Urinary bladder (tissue), 4 donors: ENCODE measurements around the gene ANKRD18B. TPM values are rescaled to one million over a fixed set of nuclear protein-coding genes. Genes with fewer than 3 reads are reported as not detected.
A peak's percentile ranks its signal among the peaks of the same experiment; 100 is the strongest.
"Not testable (repeated sequence)": the region's sequence is repeated elsewhere in the genome, so short reads cannot be mapped to it uniquely, and the experiment has no call there.

Source experiments
- DNase-seq: peaks from one replicate; pipeline ENCODE4 v3.0.0-alpha.2; 2015; ENCODE audit errors: extremely low spot score
- H3K27ac ChIP-seq: one replicate; pipeline ENCODE4 v1.5.1; 2013; ENCODE audit warnings: low read depth, mild to moderate bottlenecking, moderate library complexity
- H3K36me3 ChIP-seq: one replicate; pipeline ENCODE4 v1.6.1; 2013; ENCODE audit warnings: mild to moderate bottlenecking, moderate library complexity; ENCODE audit not compliant: insufficient read depth
- H3K4me1 ChIP-seq: one replicate; pipeline ENCODE4 v1.6.1; 2013; ENCODE audit warnings: mild to moderate bottlenecking, moderate library complexity; ENCODE audit not compliant: insufficient read depth
- H3K4me3 ChIP-seq: one replicate; pipeline ENCODE4 v1.5.1; 2013; ENCODE audit warnings: low read depth, low read length
- WGBS: extraction: QIAGEN DNeasy Blood & Tissue Kit; methylation state at CpG from one replicate; pipeline ENCODE4 v1.1.7; 2013; 5-methylcytosine and 5-hydroxymethylcytosine counted together
- polyA plus RNA-seq: library from polyadenylated mRNA; stranded (reverse); fragments of 200-250 nt; gene quantifications from one replicate; pipeline ENCODE4 v1.2.3, GENCODE V29; 2013
- small RNA-seq: library from RNA; depleted of rRNA; stranded (forward); fragments of <200 nt; gene quantifications from one replicate; pipeline ENCODE3, GENCODE V24; 2014
- total RNA-seq: library from RNA; depleted of rRNA; stranded (reverse); fragments of >200 nt; gene quantifications from one replicate; pipeline ENCODE4 v1.2.3, GENCODE V29; 2014
- donor health status: healthy with polysubstance abuse.
- donor health status: healthy.

ANKRD18B gene
- total and polyA plus RNA-seq, 2 donors, result 0.43 to 7.1 TPM

- H3K4me3 ChIP-seq, H3K36me3 ChIP-seq, H3K4me1 ChIP-seq, DNase-seq, H3K27ac ChIP-seq: not testable (repeated sequence)
- WGBS, result 26% methylated on average over 3 of the region's 3 CpGs
Observed at GRCh38 chr9:33604249-33604648, 80.2 kb downstream of the ANKRD18B start.

- not testable (repeated sequence) for H3K4me1 ChIP-seq, DNase-seq, H3K27ac ChIP-seq, H3K4me3 ChIP-seq, H3K36me3 ChIP-seq
- WGBS, result 27% methylated on average over 4 of the region's 4 CpGs
Observed at GRCh38 chr9:33604936-33605335, 80.9 kb downstream of the ANKRD18B start.

- no peak for DNase-seq
- 84% methylated on average over 1 of the region's 1 CpG for WGBS
- no peaks in the 10 kb centered on the region for H3K36me3 ChIP-seq
- no peaks in the 10 kb centered on the region for H3K4me1 ChIP-seq
- H3K4me3 ChIP-seq, result no peak overlapping the region
- H3K27ac ChIP-seq, result no peak overlapping the region
Observed at GRCh38 chr9:33611358-33611757, 87.3 kb downstream of the ANKRD18B start.

- H3K27ac ChIP-seq, DNase-seq, H3K4me1 ChIP-seq, H3K36me3 ChIP-seq, H3K4me3 ChIP-seq: not testable (repeated sequence)
- WGBS, result 39% methylated on average over 2 of the region's 2 CpGs
Observed at GRCh38 chr9:33612410-33612809, 88.4 kb downstream of the ANKRD18B start.

- DNase-seq, result no peak
- WGBS, result 93% methylated on average over 7 of the region's 7 CpGs
- no peaks in the 10 kb centered on the region for H3K4me1 ChIP-seq
Observed at GRCh38 chr9:33614001-33614687, 90.1 kb downstream of the ANKRD18B start.

GRCh38 chr9:33618370-33618769 is 94.3 kb downstream of the ANKRD18B start:
- not testable (repeated sequence) for H3K4me1 ChIP-seq, DNase-seq, H3K4me3 ChIP-seq, H3K36me3 ChIP-seq, H3K27ac ChIP-seq
- 95% methylated on average over 9 of the region's 9 CpGs for WGBS

More at GRCh38 chr9:33614001-33614687, 90.1 kb downstream of the ANKRD18B start:
- Histone ChIP-seq H3K4me3 (no peak overlapping the region), H3K27ac (no peak overlapping the region), H3K36me3 (no peaks in the 10 kb centered on the region)

GRCh38 chr9:33619666-33620404 is 95.8 kb downstream of the ANKRD18B start:
- 43% methylated on average over 3 of the region's 3 CpGs for WGBS
- Histone ChIP-seq H3K36me3 (no peaks in the 10 kb centered on the region), H3K4me1 (no peaks in the 10 kb centered on the region), H3K27ac (no peak overlapping the region), H3K4me3 (no peak overlapping the region)
- DNase-seq, result no peak

- WGBS, result 39% methylated on average over 10 of the region's 10 CpGs
- DNase-seq, result peak; percentile 79
- peak overlapping the region; percentile 38 for H3K27ac ChIP-seq
- no peak overlapping the region for H3K4me3 ChIP-seq
- H3K4me1 ChIP-seq, result no peaks in the 10 kb centered on the region
- no peaks in the 10 kb centered on the region for H3K36me3 ChIP-seq
Observed at GRCh38 chr9:33620738-33621439, 96.8 kb downstream of the ANKRD18B start.

Small RNAs within 50 kb of the gene (small RNA-seq; reads per million reads assigned to genes)
- gene AL139008.1 (not detected), gene PRSS3P4 (not detected)

Other genes with a start within 250 kb of the ANKRD18B start
- 24.1 TPM for gene NFX1, start 233.7 kb upstream of the ANKRD18B start, total RNA-seq
- gene NFX1, start 233.7 kb upstream of the ANKRD18B start, polyA plus RNA-seq, result 21.9 TPM
- gene AQP7, start 121.7 kb upstream of the ANKRD18B start, total RNA-seq, result 1.9 TPM
- gene AQP7, start 121.7 kb upstream of the ANKRD18B start, polyA plus RNA-seq, result 8.7 TPM
- gene AQP3, start 76.7 kb upstream of the ANKRD18B start, total RNA-seq, result 27.1 TPM
- gene AQP3, start 76.7 kb upstream of the ANKRD18B start, polyA plus RNA-seq, result 126 TPM
- gene NOL6, start 50.3 kb upstream of the ANKRD18B start, total RNA-seq, result 17.3 TPM
- gene NOL6, start 50.3 kb upstream of the ANKRD18B start, polyA plus RNA-seq, result 23.1 TPM